Glutamatergic neuron (in vitro differentiated cells): ENCODE data around the gene PDE6C. TPM values are rescaled to one million over a fixed set of nuclear protein-coding genes. Genes with fewer than 3 reads are reported as not detected.
"Not testable (repeated sequence)": the region's sequence is repeated elsewhere in the genome, so short reads cannot be mapped to it uniquely, and the experiment has no call there.

Source experiments
- DNase-seq: peaks from one replicate; pipeline ENCODE4 v3.0.0; 2022
- H3K27ac Mint-ChIP-seq: one replicate; pipeline ENCODE4 v1.8.0; 2020; ENCODE audit warnings: mild to moderate bottlenecking, mixed read lengths, inconsistent platforms; ENCODE audit not compliant: unreplicated experiment
- H3K27me3 Mint-ChIP-seq: one replicate; pipeline ENCODE4 v1.8.0; 2020; ENCODE audit warnings: mild to moderate bottlenecking, moderate library complexity, mixed read lengths, inconsistent platforms; ENCODE audit not compliant: unreplicated experiment
- H3K36me3 Mint-ChIP-seq: one replicate; pipeline ENCODE4 v1.8.0; 2020; ENCODE audit warnings: mild to moderate bottlenecking, mixed read lengths, inconsistent platforms; ENCODE audit not compliant: unreplicated experiment
- H3K4me1 Mint-ChIP-seq: one replicate; pipeline ENCODE4 v1.8.0; 2020; ENCODE audit warnings: mild to moderate bottlenecking, low read depth, mixed read lengths, inconsistent platforms; ENCODE audit not compliant: unreplicated experiment
- H3K4me3 Mint-ChIP-seq: one replicate; pipeline ENCODE4 v1.8.0; 2020; ENCODE audit warnings: mild to moderate bottlenecking, mixed read lengths, inconsistent platforms; ENCODE audit not compliant: unreplicated experiment
- H3K9me3 Mint-ChIP-seq: one replicate; pipeline ENCODE4 v1.8.0; 2020; ENCODE audit warnings: mild to moderate bottlenecking, moderate library complexity, mixed read lengths, inconsistent platforms; ENCODE audit not compliant: unreplicated experiment
- total RNA-seq: library from RNA; stranded (reverse); fragmentation: NEBNext Ultra II Directional; extraction: Animal tissue kit (Norgen Biotek cat#: 25700); gene quantifications from one replicate; pipeline ENCODE4 v1.2.1, GENCODE V29; 2021; ENCODE audit not compliant: unreplicated experiment
- TF ChIP-seq, protein P1 (sequence below): fragments of 200-600 bp; sonication (generic); IDR thresholded peaks from one replicate; pipeline ENCODE4 v1.5.0; 2021; ENCODE audit not compliant: partially characterized antibody, unreplicated experiment

PDE6C gene
- total RNA-seq, 1 donor from 2014 or later = not detected

DNA sequence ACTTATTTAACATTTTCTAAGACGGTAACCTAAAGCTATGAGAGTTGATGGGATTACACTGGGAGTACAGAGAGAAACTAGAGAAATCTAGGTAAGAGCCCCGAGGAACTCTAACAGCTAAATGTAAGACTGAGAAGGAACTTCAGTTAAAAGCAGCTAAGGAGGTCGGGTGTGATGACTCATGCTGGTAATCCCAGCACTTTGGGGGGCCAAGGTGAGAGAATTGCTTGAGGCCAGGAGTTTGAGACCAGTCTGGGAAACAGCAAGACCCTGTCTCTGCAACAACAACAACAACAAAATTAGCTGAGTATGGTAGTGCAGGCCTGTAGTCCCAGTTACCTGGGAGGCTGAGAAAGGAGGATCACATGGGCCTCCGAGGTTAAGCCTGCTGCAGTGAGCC, 66.0 kb downstream of the PDE6C start:
- H3K4me3 Mint-ChIP-seq = no peak overlapping the region
- H3K36me3 Mint-ChIP-seq = no peaks in the 10 kb centered on the region
- TF ChIP-seq, protein P1, sequence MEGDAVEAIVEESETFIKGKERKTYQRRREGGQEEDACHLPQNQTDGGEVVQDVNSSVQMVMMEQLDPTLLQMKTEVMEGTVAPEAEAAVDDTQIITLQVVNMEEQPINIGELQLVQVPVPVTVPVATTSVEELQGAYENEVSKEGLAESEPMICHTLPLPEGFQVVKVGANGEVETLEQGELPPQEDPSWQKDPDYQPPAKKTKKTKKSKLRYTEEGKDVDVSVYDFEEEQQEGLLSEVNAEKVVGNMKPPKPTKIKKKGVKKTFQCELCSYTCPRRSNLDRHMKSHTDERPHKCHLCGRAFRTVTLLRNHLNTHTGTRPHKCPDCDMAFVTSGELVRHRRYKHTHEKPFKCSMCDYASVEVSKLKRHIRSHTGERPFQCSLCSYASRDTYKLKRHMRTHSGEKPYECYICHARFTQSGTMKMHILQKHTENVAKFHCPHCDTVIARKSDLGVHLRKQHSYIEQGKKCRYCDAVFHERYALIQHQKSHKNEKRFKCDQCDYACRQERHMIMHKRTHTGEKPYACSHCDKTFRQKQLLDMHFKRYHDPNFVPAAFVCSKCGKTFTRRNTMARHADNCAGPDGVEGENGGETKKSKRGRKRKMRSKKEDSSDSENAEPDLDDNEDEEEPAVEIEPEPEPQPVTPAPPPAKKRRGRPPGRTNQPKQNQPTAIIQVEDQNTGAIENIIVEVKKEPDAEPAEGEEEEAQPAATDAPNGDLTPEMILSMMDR = no peak
- no peaks in the 10 kb centered on the region for H3K4me1 Mint-ChIP-seq
- H3K27ac Mint-ChIP-seq = no peak overlapping the region
- no peak for DNase-seq
- no peaks in the 10 kb centered on the region for H3K27me3 Mint-ChIP-seq
- no peaks in the 10 kb centered on the region for H3K9me3 Mint-ChIP-seq

DNA sequence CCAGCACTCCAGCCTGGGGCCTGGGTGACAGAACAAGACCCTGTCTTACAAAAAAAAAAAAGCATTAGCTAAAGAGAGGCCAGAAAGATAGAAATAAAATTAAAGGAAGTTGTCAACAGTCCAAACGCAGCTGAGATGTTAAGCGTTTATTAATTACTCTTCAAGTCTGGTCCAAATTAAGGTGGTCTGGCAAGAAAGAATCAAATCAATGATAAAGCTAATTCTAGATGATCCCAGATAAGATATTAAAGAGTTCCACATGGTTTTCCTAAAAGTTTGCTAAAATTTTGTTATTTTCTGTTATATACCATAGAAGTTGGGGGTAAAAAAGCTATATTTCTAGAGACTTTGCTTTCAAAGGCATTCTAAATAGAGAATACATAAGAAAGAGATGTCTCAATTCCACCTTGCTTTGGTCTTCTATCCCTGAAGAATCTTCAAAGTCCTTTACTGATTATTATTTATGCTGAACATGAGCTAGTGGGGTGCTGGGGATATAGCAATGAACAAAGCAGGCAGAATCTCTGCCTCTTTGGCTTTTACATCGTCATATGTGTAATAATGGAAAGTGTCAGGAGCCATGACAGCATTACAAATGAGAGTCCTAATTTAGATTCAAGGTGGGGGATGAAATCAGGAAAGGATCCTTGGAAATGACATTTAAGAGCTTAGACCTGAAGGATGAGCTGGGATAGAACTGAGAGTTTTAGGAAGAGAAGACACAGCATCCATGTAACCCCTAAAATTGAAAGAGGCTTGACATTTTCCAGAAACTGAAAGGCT, 66.7 kb downstream of the PDE6C start:
- no peaks in the 10 kb centered on the region for H3K9me3 Mint-ChIP-seq
- TF ChIP-seq, protein P1 = no peak
- no peaks in the 10 kb centered on the region for H3K4me1 Mint-ChIP-seq
- no peaks in the 10 kb centered on the region for H3K36me3 Mint-ChIP-seq
- no peak for DNase-seq
- H3K27ac Mint-ChIP-seq = no peak overlapping the region
- no peaks in the 10 kb centered on the region for H3K27me3 Mint-ChIP-seq
- no peak overlapping the region for H3K4me3 Mint-ChIP-seq

DNA sequence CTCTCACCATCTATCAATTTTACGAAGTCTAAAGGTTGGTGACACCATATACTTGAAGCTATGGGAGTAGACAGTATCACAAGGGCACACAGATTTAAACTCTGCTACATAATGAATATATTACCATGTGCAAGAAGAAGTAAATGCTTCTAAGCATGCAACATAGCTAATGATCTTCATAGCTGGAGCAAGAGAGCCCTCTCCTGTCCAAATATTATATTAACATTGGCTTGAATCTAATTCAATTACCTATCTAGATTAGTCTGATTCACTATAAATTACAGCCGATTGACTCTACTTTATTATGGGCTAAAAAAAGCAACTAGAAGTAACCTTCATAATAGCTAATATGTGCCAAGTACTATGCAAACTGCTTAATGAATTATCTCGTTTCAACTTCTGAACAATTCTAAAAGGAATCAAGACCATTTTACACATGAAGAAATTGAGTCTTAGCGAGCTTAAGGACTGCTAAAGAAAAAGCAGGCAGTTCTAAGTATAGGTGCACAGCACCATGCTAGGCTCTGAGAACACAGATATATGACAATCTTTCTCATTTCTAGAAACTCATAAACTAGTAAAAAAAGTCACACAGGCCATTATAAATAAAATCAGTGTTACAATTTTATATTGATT, 68.2 kb downstream of the PDE6C start:
- H3K36me3 Mint-ChIP-seq = no peaks in the 10 kb centered on the region
- no peak for DNase-seq
- no peaks in the 10 kb centered on the region for H3K9me3 Mint-ChIP-seq

DNA sequence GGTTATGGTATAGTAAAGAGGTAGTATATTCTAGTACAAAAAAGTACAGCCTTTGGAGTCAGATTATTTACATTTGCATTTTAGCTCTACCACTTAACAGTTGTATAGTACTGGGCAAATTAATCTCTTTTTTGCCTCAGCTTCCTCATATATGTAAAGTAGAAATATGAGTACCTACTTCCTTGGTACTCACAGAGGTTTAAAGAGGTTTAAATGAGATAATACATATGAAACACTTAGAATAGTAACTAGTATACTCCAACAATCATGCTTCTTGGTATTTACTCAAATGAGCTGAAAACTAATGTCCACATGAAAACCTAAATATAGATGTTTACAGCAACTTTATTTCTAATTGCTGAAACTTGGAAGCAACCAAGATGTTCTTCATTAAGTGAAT, 75.4 kb downstream of the PDE6C start:
- Mint-ChIP-seq H3K4me3 (no peak overlapping the region), H3K27ac (no peak overlapping the region), H3K4me1 (no peaks in the 10 kb centered on the region), H3K9me3 (no peaks in the 10 kb centered on the region), H3K27me3 (no peaks in the 10 kb centered on the region), H3K36me3 (no peaks in the 10 kb centered on the region)
- DNase-seq = no peak
- TF ChIP-seq, protein P1 = no peak

More for the DNA sequence above, 68.2 kb downstream of the PDE6C start:
- no peaks in the 10 kb centered on the region for H3K4me1 Mint-ChIP-seq
- H3K27me3 Mint-ChIP-seq = no peaks in the 10 kb centered on the region
- H3K27ac Mint-ChIP-seq = no peak overlapping the region
- TF ChIP-seq, protein P1 = peak; percentile 22
- H3K4me3 Mint-ChIP-seq = no peak overlapping the region

DNA sequence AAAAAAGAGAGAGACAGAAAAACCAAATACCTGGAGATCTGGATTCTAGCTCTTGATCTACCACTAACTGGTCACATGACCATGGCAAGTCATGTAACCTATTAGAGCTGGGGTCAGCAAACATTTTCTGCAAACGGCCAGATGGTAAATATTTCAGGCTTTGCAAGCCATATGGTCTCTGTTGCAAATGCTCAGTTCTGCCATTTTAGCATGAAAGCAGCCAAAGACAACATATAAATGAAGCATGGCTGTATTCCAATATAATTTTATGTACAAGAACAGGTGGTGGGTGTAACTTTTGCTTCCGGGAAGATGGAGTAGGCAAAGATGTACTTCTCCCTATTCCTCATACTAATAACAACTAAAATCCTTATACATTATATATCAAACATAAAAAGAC, 83.4 kb downstream of the PDE6C start:
- Mint-ChIP-seq H3K4me3 (no peak overlapping the region), H3K36me3 (no peaks in the 10 kb centered on the region), H3K9me3 (peaks cover 2% of the 10 kb centered on the region), H3K27ac (peak overlapping the region; percentile 68), H3K4me1 (peaks cover 5% of the 10 kb centered on the region), H3K27me3 (no peaks in the 10 kb centered on the region)
- TF ChIP-seq, protein P1 = no peak
- DNase-seq = no peak

DNA sequence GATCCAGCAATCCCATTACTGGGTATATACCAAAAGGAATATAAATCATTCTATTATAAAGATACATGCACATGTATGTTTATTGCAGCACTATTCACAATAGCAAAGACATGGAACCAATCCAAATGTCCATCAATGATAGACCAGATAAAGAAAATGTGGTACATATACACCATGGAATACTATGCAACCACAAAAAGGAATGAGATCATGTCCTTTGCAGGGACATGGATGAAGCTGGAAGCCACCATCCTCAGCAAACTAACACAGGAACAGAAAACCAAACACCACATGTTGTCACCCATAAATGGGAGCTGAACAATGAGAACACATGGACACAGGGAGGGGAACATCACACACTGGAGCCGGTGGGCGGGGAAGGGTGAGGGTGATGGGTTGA, 84.2 kb downstream of the PDE6C start:
- not testable (repeated sequence) for H3K4me3 Mint-ChIP-seq, H3K4me1 Mint-ChIP-seq, H3K36me3 Mint-ChIP-seq, H3K27me3 Mint-ChIP-seq, DNase-seq, H3K27ac Mint-ChIP-seq, H3K9me3 Mint-ChIP-seq
